ENCODE data around the gene NAA10. TPM values are rescaled to one million over a fixed set of nuclear protein-coding genes. Genes with fewer than 3 reads are reported as not detected.
A peak's percentile ranks its signal among the peaks of the same experiment; 100 is the strongest.

Gene NAA10
- total and polyA plus RNA-seq, 3 donors from 2014 or later = 33.9 to 52.8 (median 46.7) TPM

DNA sequence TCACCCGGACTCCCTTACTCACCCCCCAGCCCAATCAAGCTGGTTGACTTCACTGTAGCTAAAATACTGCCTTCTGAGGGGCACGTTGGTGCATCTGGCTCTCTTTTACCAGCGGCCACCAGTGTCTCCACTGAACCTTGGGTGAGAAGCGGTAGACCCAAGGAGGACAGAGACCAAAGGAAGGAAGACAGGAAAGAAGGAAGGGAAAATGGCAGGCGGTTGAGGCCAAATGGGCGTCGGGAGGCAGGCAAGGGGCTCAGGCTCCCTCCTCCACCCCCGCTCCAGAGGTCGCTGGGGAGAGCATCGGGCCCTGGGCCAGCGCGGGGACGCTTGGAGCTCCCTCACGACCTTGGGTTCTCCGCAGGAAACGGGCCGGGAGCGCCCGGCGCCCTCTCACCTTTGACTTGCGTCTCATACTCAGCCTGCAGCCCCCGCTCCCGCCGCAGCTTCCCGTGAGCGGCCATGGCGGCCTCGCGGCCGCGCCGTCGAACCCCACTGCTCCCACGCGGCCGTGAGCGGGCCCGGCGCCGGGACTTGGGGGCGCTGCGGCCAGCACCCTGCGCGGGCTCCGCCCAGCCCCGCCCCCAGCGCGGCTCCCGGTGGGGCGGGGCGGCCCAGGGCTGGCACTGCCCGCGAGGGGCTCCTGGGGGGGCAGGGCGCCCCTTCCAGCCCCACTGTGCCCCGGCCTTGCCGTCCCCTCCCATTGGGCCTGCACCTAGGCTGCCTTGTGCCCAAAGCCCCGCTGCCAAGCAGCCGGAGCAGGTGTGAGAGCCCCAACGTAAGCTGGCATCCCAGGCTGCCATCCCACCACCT is 8.9 kb downstream of the NAA10 start, which contains the start of gene ARHGAP4:
ARHGAP4 (minus strand) TSS at position 526 of the 813 bp plus-strand sequence; CDS start at position 464, 62 bp downstream.
- Histone ChIP-seq H3K4me3 (peak within 1 kb of the TSS in 1 of 2 donors; percentile 31), H3K27ac (peak within 1 kb of the TSS in 1 of 2 donors; percentile 88), H3K9me3 (no peaks in the 10 kb centered on the region), H3K27me3 (no peaks in the 10 kb centered on the region), H3K4me1 (peaks cover 13% of the 10 kb centered on the region), H3K36me3 (ENCODE audit: low read depth, missing control alignments) (no peaks in the 10 kb centered on the region)
- TF ChIP-seq, protein P1, sequence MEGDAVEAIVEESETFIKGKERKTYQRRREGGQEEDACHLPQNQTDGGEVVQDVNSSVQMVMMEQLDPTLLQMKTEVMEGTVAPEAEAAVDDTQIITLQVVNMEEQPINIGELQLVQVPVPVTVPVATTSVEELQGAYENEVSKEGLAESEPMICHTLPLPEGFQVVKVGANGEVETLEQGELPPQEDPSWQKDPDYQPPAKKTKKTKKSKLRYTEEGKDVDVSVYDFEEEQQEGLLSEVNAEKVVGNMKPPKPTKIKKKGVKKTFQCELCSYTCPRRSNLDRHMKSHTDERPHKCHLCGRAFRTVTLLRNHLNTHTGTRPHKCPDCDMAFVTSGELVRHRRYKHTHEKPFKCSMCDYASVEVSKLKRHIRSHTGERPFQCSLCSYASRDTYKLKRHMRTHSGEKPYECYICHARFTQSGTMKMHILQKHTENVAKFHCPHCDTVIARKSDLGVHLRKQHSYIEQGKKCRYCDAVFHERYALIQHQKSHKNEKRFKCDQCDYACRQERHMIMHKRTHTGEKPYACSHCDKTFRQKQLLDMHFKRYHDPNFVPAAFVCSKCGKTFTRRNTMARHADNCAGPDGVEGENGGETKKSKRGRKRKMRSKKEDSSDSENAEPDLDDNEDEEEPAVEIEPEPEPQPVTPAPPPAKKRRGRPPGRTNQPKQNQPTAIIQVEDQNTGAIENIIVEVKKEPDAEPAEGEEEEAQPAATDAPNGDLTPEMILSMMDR (IDR thresholded peaks at IDR 0.05) = no peak
- no peak for TF ChIP-seq POLR2A (IDR thresholded peaks at IDR 0.05)
- intact Hi-C loops (cut with DNase I; ENCODE audit: low total_unique reads) = no loop called here
- 22% methylated on average over 14 of the region's 59 CpGs; no CpG with 5 or more reads in 1 of the 2 donors for WGBS, 2 donors
- DNase-seq = no peak

DNA sequence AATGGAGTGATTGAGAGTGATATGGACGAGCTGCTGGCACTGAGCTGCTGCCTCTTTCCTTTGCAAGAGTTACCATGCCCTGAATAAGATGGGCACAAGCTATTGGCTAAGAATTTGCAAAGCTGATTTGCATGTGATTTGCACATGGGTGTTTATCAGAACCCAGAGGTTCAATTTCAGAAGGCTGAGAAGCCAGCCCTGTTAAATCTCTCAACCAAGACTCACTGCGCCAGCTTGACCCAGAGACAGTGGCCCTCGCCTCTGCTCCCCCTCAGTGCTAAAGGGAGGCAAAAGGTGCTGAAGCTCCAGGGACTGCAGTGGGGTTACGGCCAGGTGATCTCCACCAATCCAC is 9.5 kb downstream of the NAA10 start:
- H3K4me3 ChIP-seq = peak overlapping the region in 1 of 2 donors; percentile 31

DNA sequence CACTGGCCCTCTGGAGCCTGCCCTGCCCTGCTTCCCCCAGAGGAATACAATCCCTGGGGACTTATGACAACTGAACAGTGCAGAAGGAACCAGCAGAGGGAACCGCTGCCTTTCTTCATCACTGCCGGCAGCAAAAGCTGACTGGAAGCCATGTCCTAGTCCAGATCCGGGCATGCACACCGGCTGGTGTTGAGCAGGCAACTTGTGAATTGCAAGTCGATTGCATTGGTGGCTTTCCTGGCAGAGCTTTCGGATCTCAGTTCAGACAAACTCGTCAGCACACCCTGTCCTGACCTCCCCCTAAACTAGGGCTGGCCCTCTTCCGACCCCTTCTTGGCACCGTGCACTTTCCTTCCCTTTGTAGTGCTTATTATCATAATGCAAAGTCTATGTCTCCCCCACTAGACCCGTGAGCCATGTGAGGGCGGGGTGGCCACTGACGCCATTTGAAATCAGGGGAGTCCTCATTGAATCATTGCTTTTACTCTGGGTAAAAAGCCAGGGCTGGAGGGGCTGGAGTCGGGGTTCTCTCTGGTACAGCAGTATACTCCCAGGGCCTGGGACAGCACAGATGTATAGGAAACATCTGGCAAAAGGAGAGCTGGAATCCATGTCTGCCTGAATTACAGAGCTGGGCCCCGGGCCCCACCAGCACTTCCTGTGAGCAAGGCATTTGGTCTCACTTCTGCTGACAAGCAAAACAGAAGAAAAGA is 10.5 kb downstream of the NAA10 start:
- peak; percentile 67 for DNase-seq
- Histone ChIP-seq H3K9me3 (no peaks in the 10 kb centered on the region), H3K4me3 (no peak overlapping the region), H3K27me3 (no peaks in the 10 kb centered on the region), H3K36me3 (ENCODE audit: low read depth, missing control alignments) (no peaks in the 10 kb centered on the region), H3K4me1 (peaks cover 13% of the 10 kb centered on the region), H3K27ac (no peak overlapping the region)
- intact Hi-C loops (cut with DNase I; ENCODE audit: low total_unique reads) = no loop called here
- no peak for TF ChIP-seq POLR2A (IDR thresholded peaks at IDR 0.05)
- TF ChIP-seq, protein P1 (IDR thresholded peaks at IDR 0.05) = peak in 1 of 3 experiments; percentile 40
- WGBS, 2 donors = 28 to 38% methylated on average over 10 to 12 of the region's 14 CpGs

More for the DNA sequence above, 9.5 kb downstream of the NAA10 start:
- 59 to 64% methylated on average over 3 to 4 of the region's 4 CpGs for WGBS, 2 donors
- intact Hi-C loops (cut with DNase I; ENCODE audit: low total_unique reads) = no loop called here
- no peaks in the 10 kb centered on the region for H3K27me3 ChIP-seq
- peak overlapping the region in 1 of 2 donors; percentile 64 for H3K27ac ChIP-seq
- no peaks in the 10 kb centered on the region for H3K36me3 ChIP-seq (ENCODE audit: low read depth, missing control alignments)
- no peak for DNase-seq
- peaks cover 13% of the 10 kb centered on the region for H3K4me1 ChIP-seq
- H3K9me3 ChIP-seq = no peaks in the 10 kb centered on the region
- no peak for TF ChIP-seq POLR2A (IDR thresholded peaks at IDR 0.05)
- TF ChIP-seq, protein P1 (IDR thresholded peaks at IDR 0.05) = no peak

DNA sequence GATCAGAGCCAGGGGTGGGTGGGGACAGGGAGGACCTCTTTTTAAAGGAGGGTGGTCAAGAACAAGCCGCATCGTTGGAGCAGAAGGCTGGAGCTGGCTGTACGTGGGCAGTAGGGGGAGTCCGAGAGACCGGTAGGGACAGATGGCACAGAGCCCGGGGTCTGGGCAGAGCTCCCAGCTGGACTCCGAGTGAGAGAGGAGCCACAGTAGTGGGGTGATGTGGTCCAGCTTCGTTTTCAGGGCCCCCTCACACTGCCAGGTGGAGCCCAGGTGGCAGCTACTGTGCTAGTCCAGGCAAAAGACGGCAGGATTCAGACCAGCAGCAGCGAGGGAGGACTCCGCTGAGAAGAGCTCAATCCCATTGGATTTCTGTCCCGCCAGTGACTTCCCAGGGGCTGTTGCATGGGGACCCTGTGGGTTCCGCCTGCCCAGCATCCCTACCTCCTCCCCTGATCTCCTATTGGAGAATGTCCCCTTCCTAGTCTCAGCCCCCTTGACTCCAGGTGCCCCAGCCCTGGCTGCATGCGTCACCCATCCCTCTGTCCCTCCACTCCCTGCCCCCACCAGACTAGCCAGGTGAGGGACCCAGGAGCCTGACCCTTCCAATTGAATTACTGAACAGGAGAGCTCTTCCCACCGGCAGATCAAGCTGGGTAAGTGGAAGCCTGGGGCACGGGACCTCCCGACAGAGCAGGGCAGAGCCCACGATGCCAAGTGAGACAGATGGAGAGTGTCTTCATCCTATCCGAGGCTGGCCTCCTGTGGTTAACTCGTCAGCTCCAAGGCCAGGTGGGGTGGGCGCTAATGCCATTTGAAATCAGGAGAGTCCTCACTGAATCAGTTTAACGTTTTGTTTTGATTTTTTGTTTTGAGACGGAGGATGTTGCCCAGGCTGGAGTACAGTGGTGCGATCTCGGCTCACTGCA is 11.6 kb downstream of the NAA10 start:
- peaks cover 13% of the 10 kb centered on the region for H3K4me1 ChIP-seq
- 66 to 77% methylated on average over 15 to 22 of the region's 25 CpGs for WGBS, 2 donors
- no peaks in the 10 kb centered on the region for H3K9me3 ChIP-seq
- H3K27ac ChIP-seq = no peak overlapping the region
- no peak overlapping the region for H3K4me3 ChIP-seq
- H3K36me3 ChIP-seq (ENCODE audit: low read depth, missing control alignments) = no peaks in the 10 kb centered on the region
- peak; percentile 89 for DNase-seq
- intact Hi-C loops (cut with DNase I; ENCODE audit: low total_unique reads) = no loop called here
- H3K27me3 ChIP-seq = no peaks in the 10 kb centered on the region
- no peak for TF ChIP-seq POLR2A (IDR thresholded peaks at IDR 0.05)
- TF ChIP-seq, protein P1 (IDR thresholded peaks at IDR 0.05) = peak in 1 of 3 experiments; percentile 30
